ENCODE results near the gene PAM. TPM values are rescaled to one million over a fixed set of nuclear protein-coding genes. Genes with fewer than 3 reads are reported as not detected.
"Not testable (repeated sequence)": the region's sequence is repeated elsewhere in the genome, so short reads cannot be mapped to it uniquely, and the experiment has no call there.

Gene PAM
- total RNA-seq, 2 donors from 2014 or later: 69.2 to 124 TPM

- no peaks in the 10 kb centered on the region for H3K9me3 ChIP-seq
- DNase-seq: no peak
- intact Hi-C loops (cut with DNase I): no loop called here
- no peak overlapping the region for H3K9ac ChIP-seq (ENCODE audit: low read depth in 2 of 2, low read length in 2 of 2)
- no peaks in the 10 kb centered on the region for H3K36me3 ChIP-seq
- no peaks in the 10 kb centered on the region for H3K27me3 ChIP-seq
- H3K4me3 ChIP-seq: no peak overlapping the region
- no peak for TF ChIP-seq CTCF (IDR thresholded peaks at IDR 0.05)
- no peak overlapping the region for H3K27ac ChIP-seq
- H3K4me1 ChIP-seq: no peaks in the 10 kb centered on the region
Observed at GRCh38 chr5:102743900-102744299, 11.2 kb upstream of the PAM start.

DNA sequence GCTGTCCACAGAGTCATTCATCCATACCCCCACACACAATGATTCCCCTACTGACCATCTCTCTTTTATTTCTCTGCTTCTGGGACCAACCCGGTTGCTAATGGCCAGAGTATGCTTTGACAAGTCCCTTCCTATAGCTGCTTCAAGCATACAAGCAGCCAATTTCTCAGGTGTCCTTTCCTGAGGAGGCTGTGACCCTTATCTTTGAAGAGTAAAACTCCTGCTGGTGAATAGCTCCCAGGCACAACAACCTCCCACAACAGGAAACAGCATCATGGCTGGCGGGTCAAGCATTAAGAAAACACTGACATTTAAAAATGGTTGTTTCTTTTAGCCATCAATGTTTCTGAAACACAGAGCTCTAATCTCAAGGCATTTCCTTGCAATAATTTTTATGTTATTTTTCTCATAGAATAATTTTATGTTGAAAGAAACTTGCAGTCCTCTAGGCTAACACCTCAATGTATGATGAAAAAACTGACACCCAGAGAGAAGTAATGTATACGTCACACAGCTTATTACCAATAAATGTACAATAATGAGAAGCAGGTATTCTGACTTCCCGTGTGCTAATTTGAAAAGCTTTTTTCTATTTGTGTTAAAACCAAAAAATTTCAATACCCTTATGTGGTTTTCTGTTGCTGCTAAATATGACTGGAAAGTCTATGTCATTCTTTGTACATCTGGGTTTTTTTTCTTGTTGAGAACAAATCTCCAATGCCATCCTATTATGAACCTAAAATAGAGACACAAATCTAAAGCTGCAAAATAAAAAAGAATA, 7.5 kb upstream of the PAM start:
- H3K27ac ChIP-seq: no peak overlapping the region
- TF ChIP-seq CTCF (IDR thresholded peaks at IDR 0.05): no peak
- H3K9ac ChIP-seq (ENCODE audit: low read depth in 2 of 2, low read length in 2 of 2): no peak overlapping the region
- no peaks in the 10 kb centered on the region for H3K4me1 ChIP-seq
- intact Hi-C loops (cut with DNase I): no loop called here
- H3K36me3 ChIP-seq: no peaks in the 10 kb centered on the region
- no peak for DNase-seq
- H3K9me3 ChIP-seq: no peaks in the 10 kb centered on the region
- H3K4me3 ChIP-seq: no peak overlapping the region
- no peaks in the 10 kb centered on the region for H3K27me3 ChIP-seq

- no peaks in the 10 kb centered on the region for H3K4me1 ChIP-seq
- H3K27me3 ChIP-seq: peaks cover 5% of the 10 kb centered on the region
- DNase-seq: no peak
- H3K9me3 ChIP-seq: no peaks in the 10 kb centered on the region
- no peak overlapping the region for H3K9ac ChIP-seq (ENCODE audit: low read depth in 2 of 2, low read length in 2 of 2)
- no peak for TF ChIP-seq CTCF (IDR thresholded peaks at IDR 0.05)
- intact Hi-C loops (cut with DNase I): no loop called here
- no peak overlapping the region for H3K4me3 ChIP-seq
- no peaks in the 10 kb centered on the region for H3K36me3 ChIP-seq
- H3K27ac ChIP-seq: no peak overlapping the region
Observed at GRCh38 chr5:102749416-102750030, 5.6 kb upstream of the PAM start.

DNA sequence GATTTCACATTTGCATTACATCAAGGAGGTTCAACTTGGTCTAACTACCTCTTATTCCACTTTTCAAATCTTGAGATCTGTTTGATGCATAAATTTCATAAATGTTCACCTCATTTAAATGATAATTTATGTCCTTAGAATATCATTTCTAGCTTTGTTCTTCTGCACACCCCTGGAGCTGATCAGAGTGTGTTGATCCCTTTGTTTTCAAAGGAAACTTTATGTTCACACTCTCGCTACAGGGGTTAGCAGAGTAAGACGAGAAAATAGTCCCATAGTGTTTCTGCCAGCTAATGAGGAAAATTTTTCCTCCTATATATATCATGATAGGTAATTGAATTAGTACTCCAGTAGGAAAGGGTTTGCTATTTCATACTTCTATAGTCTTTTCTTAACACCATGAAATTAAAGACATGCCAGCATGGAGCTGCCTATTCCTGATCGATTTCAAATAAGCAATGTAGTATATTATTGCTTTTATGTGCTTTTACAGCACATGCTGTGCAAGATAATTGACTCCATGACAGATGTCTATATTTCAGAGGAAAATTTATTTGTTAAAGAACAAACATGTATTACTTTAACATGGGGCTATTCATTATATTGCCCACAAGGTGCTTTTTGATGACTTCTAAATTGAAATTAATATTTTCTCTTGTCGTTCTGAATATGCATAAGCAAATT, 4.8 kb upstream of the PAM start:
- Histone ChIP-seq H3K4me1 (no peaks in the 10 kb centered on the region), H3K27me3 (peaks cover 5% of the 10 kb centered on the region), H3K9me3 (no peaks in the 10 kb centered on the region), H3K9ac (ENCODE audit: low read depth in 2 of 2, low read length in 2 of 2) (no peak overlapping the region), H3K36me3 (no peaks in the 10 kb centered on the region), H3K4me3 (no peak overlapping the region), H3K27ac (no peak overlapping the region)
- intact Hi-C loops (cut with DNase I): no loop called here
- no peak for TF ChIP-seq CTCF (IDR thresholded peaks at IDR 0.05)
- no peak for DNase-seq

DNA sequence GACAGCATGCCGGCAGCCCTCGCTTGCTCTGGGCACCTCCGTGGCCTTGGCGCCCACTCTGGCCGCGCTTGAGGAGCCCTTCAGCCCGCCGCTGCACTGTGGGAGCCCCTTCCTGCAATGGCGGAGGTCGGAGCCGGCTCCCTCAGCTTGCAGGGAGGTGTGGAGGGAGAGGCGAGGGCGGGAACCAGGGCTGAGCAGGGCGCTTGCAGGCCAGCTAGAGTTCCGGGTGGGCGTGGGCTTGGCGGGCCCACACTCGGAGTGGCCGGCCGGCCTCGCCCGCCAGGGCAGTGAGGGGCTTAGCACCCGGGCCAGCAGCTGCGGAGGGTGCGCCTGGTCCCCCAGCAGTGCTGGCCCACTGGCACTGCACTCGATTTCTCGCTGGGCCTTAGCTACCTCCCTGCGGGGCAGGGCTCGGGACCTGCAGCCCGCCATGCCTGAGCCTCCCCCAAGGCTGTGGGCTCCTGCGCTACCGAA, 3.2 kb upstream of the PAM start:
- intact Hi-C loops (cut with DNase I); H3K36me3 ChIP-seq; H3K9me3 ChIP-seq; DNase-seq; H3K9ac ChIP-seq (ENCODE audit: low read depth in 2 of 2, low read length in 2 of 2); H3K27ac ChIP-seq; H3K4me3 ChIP-seq; H3K27me3 ChIP-seq; H3K4me1 ChIP-seq: not testable (repeated sequence)

Data from colonic mucosa (tissue), 4 donors.